A549 (cell line): Measurements from ENCODE around the gene ARMH1. TPM values are rescaled to one million over a fixed set of nuclear protein-coding genes. Genes with fewer than 3 reads are reported as not detected.

ENCODE experiments used
- ATAC-seq, 2 experiments: fragments of 200-7000 bp in 1 of 2; fragments of >200 bp in 1 of 2; cut with Nextera tagmentation in 1 of 2; cut with Tn5 transposase in 1 of 2; 3 replicates each; pipeline versions ENCODE4 v1.8.0 to v1.9.1; 2018 to 2020; ENCODE audit warnings: mild to moderate bottlenecking in 1 of 2, moderate library complexity in 1 of 2
- CTCF ChIA-PET: fragments of 300-600 bp; sonication (Branson Sonifier 250); formaldehyde crosslinking; extraction: SDS; loops from one replicate; lab custom pipeline; 2021; ENCODE audit warnings: antibody characterized with exemption, inconsistent platforms; lab: Yijun Ruan, JAX
- POLR2A ChIA-PET: fragments of 350-600 bp; formaldehyde crosslinking; extraction: SDS; loops from one replicate; lab custom pipeline; 2021; ENCODE audit warnings: antibody characterized with exemption, inconsistent platforms; lab: Yijun Ruan, JAX
- DNase-seq, 2 experiments: peaks; one replicate each; pipeline versions ENCODE4 v3.0.0 to v3.0.0-alpha.2; 2011 to 2016; ENCODE audit warnings: low read depth in 1 of 2, low spot score in 1 of 2
- FAIRE-seq: peaks from 2 replicates; lab custom pipeline; 2011; peaks lifted over from hg19 to GRCh38; lab: Jason Lieb, UNC
- H3K27ac ChIP-seq, 2 experiments: fragments of >200 bp; sonication (Bioruptor Twin); formaldehyde crosslinking; 3 replicates each; pipeline ENCODE4 v1.5.1; 2016 to 2017
- H3K4me1 ChIP-seq: fragments of >200 bp; sonication (Bioruptor Twin); formaldehyde crosslinking; 3 replicates; pipeline ENCODE4 v1.6.1; 2016
- H3K4me2 ChIP-seq: fragments of >200 bp; sonication (Bioruptor Twin); formaldehyde crosslinking; 3 replicates; pipeline ENCODE4 v1.6.1; 2016
- H3K4me3 ChIP-seq: fragments of >200 bp; sonication (Bioruptor Twin); formaldehyde crosslinking; 3 replicates; pipeline ENCODE4 v1.5.1; 2016
- H3K9me3 ChIP-seq: fragments of >200 bp; sonication (Bioruptor Twin); formaldehyde crosslinking; 3 replicates; pipeline ENCODE4 v1.6.1; 2016
- ATOH8 ChIP-seq: fragments of 250-450 bp; sonication (Bioruptor Pico); IDR thresholded peaks from 2 replicates; pipeline ENCODE4 v1.5.0; 2020; ENCODE audit warnings: low read depth, mild to moderate bottlenecking, moderate library complexity
- BCL3 ChIP-seq: fragments of >200 bp; sonication (Bioruptor Twin); formaldehyde crosslinking; IDR thresholded peaks from 3 replicates; pipeline ENCODE4 v1.6.1; 2016
- BHLHE40 ChIP-seq: IDR thresholded peaks from 2 replicates; pipeline ENCODE4 v1.6.1; 2012; ENCODE audit warnings: low read depth, low read length, inconsistent platforms
- CBX2 ChIP-seq: fragments of 200-600 bp; sonication (generic); IDR thresholded peaks from 2 replicates; pipeline ENCODE4 v1.6.1; 2016; ENCODE audit warnings: low read depth, mild to moderate bottlenecking, borderline replicate concordance
- E2F6 ChIP-seq: IDR thresholded peaks from 2 replicates; pipeline ENCODE4 v1.6.1; 2012; ENCODE audit warnings: low read depth, borderline replicate concordance
- EHMT2 ChIP-seq: fragments of 200-600 bp; sonication (generic); IDR thresholded peaks from 2 replicates; pipeline ENCODE4 v1.6.1; 2016; ENCODE audit warnings: antibody characterized with exemption, low read depth, mild to moderate bottlenecking, moderate library complexity
- ESRRA ChIP-seq: fragments of 150-350 bp; IDR thresholded peaks from 2 replicates; pipeline ENCODE4 v1.6.1; 2014; ENCODE audit warnings: mild to moderate bottlenecking, low read length, borderline replicate concordance
- FOSB ChIP-seq: fragments of 250-450 bp; sonication (Bioruptor Pico); IDR thresholded peaks from 2 replicates; pipeline ENCODE4 v1.5.0; 2020; ENCODE audit warnings: mild to moderate bottlenecking, moderate library complexity
- FOSL2 ChIP-seq, 2 experiments: fragments of 450-650 bp in 1 of 2; fragments of >200 bp in 1 of 2; sonication (Bioruptor Twin) in 1 of 2; formaldehyde crosslinking; IDR thresholded peaks; 2 replicates each; pipeline versions ENCODE4 v1.5.0 to v1.6.1; 2016 to 2020; ENCODE audit warnings: mild to moderate bottlenecking in 1 of 2, moderate library complexity in 1 of 2
- FOXS1 ChIP-seq: fragments of 250-450 bp; sonication (Bioruptor Pico); IDR thresholded peaks from 2 replicates; pipeline ENCODE4 v1.5.0; 2020; ENCODE audit warnings: mild to moderate bottlenecking, moderate library complexity
- HDAC2 ChIP-seq: fragments of 200-600 bp; sonication (generic); IDR thresholded peaks from 2 replicates; pipeline ENCODE4 v1.6.1; 2016
- HES2 ChIP-seq: fragments of >200 bp; sonication (Bioruptor Twin); formaldehyde crosslinking; IDR thresholded peaks from 2 replicates; pipeline ENCODE4 v1.6.1; 2016
- HEYL ChIP-seq: fragments of 250-450 bp; sonication (Bioruptor Pico); IDR thresholded peaks from 2 replicates; pipeline ENCODE4 v1.8.0; 2021; ENCODE audit warnings: mild to moderate bottlenecking, moderate library complexity
- HMGXB4 ChIP-seq: fragments of 250-450 bp; sonication (Bioruptor Pico); IDR thresholded peaks from 2 replicates; pipeline ENCODE4 v1.5.0; 2021; ENCODE audit warnings: mild to moderate bottlenecking, moderate library complexity, borderline replicate concordance
- HOXB5 ChIP-seq: fragments of 250-450 bp; sonication (Bioruptor Pico); IDR thresholded peaks from 2 replicates; pipeline ENCODE4 v1.5.0; 2020; ENCODE audit warnings: mild to moderate bottlenecking, moderate library complexity
- KDM1A ChIP-seq: fragments of 200-600 bp; sonication (generic); IDR thresholded peaks from 2 replicates; pipeline ENCODE4 v1.6.1; 2016; ENCODE audit warnings: low read depth, mild to moderate bottlenecking
- KDM5A ChIP-seq: fragments of 200-600 bp; sonication (generic); IDR thresholded peaks from 2 replicates; pipeline ENCODE4 v1.6.1; 2016; ENCODE audit warnings: antibody characterized with exemption, mild to moderate bottlenecking
- MAFK ChIP-seq: fragments of 450-650 bp; IDR thresholded peaks from 2 replicates; pipeline ENCODE4 v1.6.1; 2014; ENCODE audit not compliant: partially characterized antibody
- NFE2L2 ChIP-seq: fragments of 150-350 bp; conservative IDR thresholded peaks from 2 replicates; pipeline ENCODE4 v1.6.1; 2014; ENCODE audit warnings: low read length
- NPAS2 ChIP-seq: fragments of 250-450 bp; sonication (Bioruptor Pico); IDR thresholded peaks from 2 replicates; pipeline ENCODE4 v1.8.0; 2022; ENCODE audit warnings: mild to moderate bottlenecking, moderate library complexity, borderline replicate concordance
- PHF8 ChIP-seq: fragments of 200-600 bp; sonication (generic); IDR thresholded peaks from 2 replicates; pipeline ENCODE4 v1.6.1; 2016; ENCODE audit warnings: low read depth, mild to moderate bottlenecking, antibody characterized with exemption, moderate library complexity, borderline replicate concordance
- POLR2A ChIP-seq: IDR thresholded peaks from 2 replicates; pipeline ENCODE4 v1.6.1; 2012; ENCODE audit warnings: mild to moderate bottlenecking, low read length
- RAD21 ChIP-seq, 2 experiments: fragments of >200 bp in 1 of 2; sonication (Bioruptor Twin) in 1 of 2; formaldehyde crosslinking in 1 of 2; IDR thresholded peaks in 1 of 2; conservative IDR thresholded peaks in 1 of 2; 2 replicates in 1 of 2; 3 replicates in 1 of 2; pipeline ENCODE4 v1.6.1; 2012 to 2018; ENCODE audit warnings: inconsistent platforms in 1 of 2
- RCOR1 ChIP-seq: fragments of 150-350 bp; IDR thresholded peaks from 2 replicates; pipeline ENCODE4 v1.6.1; 2014; ENCODE audit warnings: antibody characterized with exemption, low read length, low read depth
- TFCP2L1 ChIP-seq: fragments of 250-450 bp; sonication (Bioruptor Pico); IDR thresholded peaks from 2 replicates; pipeline ENCODE4 v1.5.0; 2021; ENCODE audit warnings: mild to moderate bottlenecking
- ZNF302 ChIP-seq: fragments of 250-450 bp; sonication (Bioruptor Pico); IDR thresholded peaks from 2 replicates; pipeline ENCODE4 v1.9.0; 2021; ENCODE audit warnings: inconsistent platforms, mild to moderate bottlenecking, moderate library complexity
- ZSCAN20 ChIP-seq: fragments of 250-450 bp; sonication (Bioruptor Pico); IDR thresholded peaks from 2 replicates; pipeline ENCODE4 v1.8.0; 2022; ENCODE audit warnings: mild to moderate bottlenecking, moderate library complexity
- WGBS: methylation state at CpG from one replicate; pipeline ENCODE4 v1.1.6; 2017; ENCODE audit errors: missing lambda C conversion rate; 5-methylcytosine and 5-hydroxymethylcytosine counted together
- polyA plus RNA-seq, 4 experiments: library from polyadenylated mRNA; depleted of rRNA in 3 of 4; stranded (reverse); fragments of >200 nt; fragmentation: RNase III in 1 of 4; extraction: RNeasy Plus Mini Kit Qiagen cat#74134 plus additional on column Dnase treatment in 1 of 4; gene quantifications; 2 replicates in 3 of 4; 3 replicates in 1 of 4; pipeline ENCODE4 v1.2.3, GENCODE V29; 2011 to 2017

The ARMH1 gene
- polyA plus RNA-seq, 2 of the 4 experiments (the other 2 are of a cell fraction): 2.4 to 2.7 TPM

- POLR2A ChIA-PET: no interaction called here
- CTCF ChIA-PET: interaction anchor here (0.8 to 1.3 kb wide), 2 partner anchors 9 to 77 kb away, joined by 3 to 5 read pairs; partner anchors contain the start of gene PLK3
- 91% methylated on average over 11 of the region's 28 CpGs for WGBS
Observed at GRCh38 chr1:44723496-44724295, 49.2 kb downstream of the ARMH1 start.

GRCh38 chr1:44724296-44724954 lies 49.9 kb downstream of the ARMH1 start:
- DNase-seq: no peak
- no peak for ATAC-seq
- 93% methylated on average over 20 of the region's 64 CpGs for WGBS
- no peak for FAIRE-seq
- Histone ChIP-seq H3K4me2 (no peak overlapping the region), H3K9me3 (no peaks in the 10 kb centered on the region), H3K27ac (no peak overlapping the region), H3K4me1 (peaks cover 11% of the 10 kb centered on the region; the same call in 1 of the 3 replicates), H3K4me3 (no peak overlapping the region)
- ChIA-PET CTCF (interaction anchor here (1.3 kb wide), 1 partner anchor 10 kb away, joined by 5 read pairs; no protein-coding TSS in a partner anchor), POLR2A (no interaction called here)
- TF ChIP-seq RCOR1 (no peak), FOSB (no peak), MAFK (no peak), TFCP2L1 (CRISPR knock-in tag) (no peak), E2F6 (no peak), BCL3 (no peak), ESRRA (no peak), RAD21 (conservative IDR thresholded peaks at IDR 0.05 in 1 of 2, IDR thresholded peaks at IDR 0.05 in 1 of 2) (no peak), EHMT2 (no peak), NPAS2 (CRISPR knock-in tag) (no peak), CBX2 (no peak), HDAC2 (no peak), HES2 (no peak), KDM5A (no peak), HEYL (CRISPR knock-in tag) (no peak), PHF8 (no peak), HOXB5 (CRISPR knock-in tag) (no peak), KDM1A (no peak), FOXS1 (CRISPR knock-in tag) (no peak)

More at GRCh38 chr1:44723496-44724295, 49.2 kb downstream of the ARMH1 start:
- FAIRE-seq: no peak
- Histone ChIP-seq H3K27ac (no peak overlapping the region), H3K9me3 (no peaks in the 10 kb centered on the region), H3K4me3 (no peak overlapping the region), H3K4me2 (no peak overlapping the region), H3K4me1 (peaks cover 11% of the 10 kb centered on the region; the same call in 1 of the 3 replicates)
- TF ChIP-seq POLR2A (no peak), BCL3 (no peak), HMGXB4 (no peak), FOSL2 (IDR thresholded peaks at IDR 0.05) (no peak), FOSL2 (CRISPR knock-in tag; IDR thresholded peaks at IDR 0.05) (no peak), ZSCAN20 (no peak), ZNF302 (CRISPR knock-in tag) (no peak), ATOH8 (CRISPR knock-in tag) (no peak), EHMT2 (no peak), NFE2L2 (no peak), BHLHE40 (no peak)
- no peak for ATAC-seq
- no peak for DNase-seq
